SK-N-SH (cell line): ENCODE measurements around the gene LANCL3.

ENCODE experiments used
- EP300 ChIP-seq, 2 experiments: IDR thresholded peaks; 2 replicates each; pipeline versions ENCODE4 v1.4.0 to v1.6.1; 2012; ENCODE audit warnings: borderline replicate concordance in 1 of 2, low read depth in 1 of 2, low read length in 1 of 2
- GABPA ChIP-seq: IDR thresholded peaks from 2 replicates; pipeline ENCODE4 v1.4.0; 2012; ENCODE audit warnings: low read depth, mild to moderate bottlenecking
- NFIC ChIP-seq: IDR thresholded peaks from 2 replicates; pipeline ENCODE4 v1.4.0; 2012; ENCODE audit warnings: borderline replicate concordance
- POLR2AphosphoS5 ChIP-seq: IDR thresholded peaks from 2 replicates; pipeline ENCODE4 v1.6.1; 2012; ENCODE audit warnings: low read depth, low read length
- SMC3 ChIP-seq: IDR thresholded peaks from 2 replicates; pipeline ENCODE4 v1.6.1; 2012; ENCODE audit warnings: low read depth, low read length, improper control_type of control experiment
- TEAD4 ChIP-seq: IDR thresholded peaks from 2 replicates; pipeline ENCODE4 v1.4.0; 2012; ENCODE audit warnings: mild to moderate bottlenecking, borderline replicate concordance; ENCODE audit not compliant: insufficient read depth
- TF ChIP-seq, protein P1 (sequence below): fragments of 150-350 bp; IDR thresholded peaks from 2 replicates; pipeline ENCODE4 v1.6.1; 2017; ENCODE audit warnings: antibody characterized with exemption, low read length, low read depth, borderline replicate concordance
- TF ChIP-seq, protein P2 (sequence below): fragments of 200-600 bp; sonication (generic); IDR thresholded peaks from 2 replicates; pipeline ENCODE4 v1.6.1; 2017; ENCODE audit warnings: antibody characterized with exemption, mild to moderate bottlenecking, moderate library complexity
- TF ChIP-seq, protein P3 (sequence below): IDR thresholded peaks from 2 replicates; pipeline ENCODE4 v1.4.0; 2012; ENCODE audit warnings: low read depth, borderline replicate concordance
- TF ChIP-seq, protein P4 (sequence below): IDR thresholded peaks from 2 replicates; pipeline ENCODE4 v1.4.0; 2012; ENCODE audit warnings: low read depth

DNA sequence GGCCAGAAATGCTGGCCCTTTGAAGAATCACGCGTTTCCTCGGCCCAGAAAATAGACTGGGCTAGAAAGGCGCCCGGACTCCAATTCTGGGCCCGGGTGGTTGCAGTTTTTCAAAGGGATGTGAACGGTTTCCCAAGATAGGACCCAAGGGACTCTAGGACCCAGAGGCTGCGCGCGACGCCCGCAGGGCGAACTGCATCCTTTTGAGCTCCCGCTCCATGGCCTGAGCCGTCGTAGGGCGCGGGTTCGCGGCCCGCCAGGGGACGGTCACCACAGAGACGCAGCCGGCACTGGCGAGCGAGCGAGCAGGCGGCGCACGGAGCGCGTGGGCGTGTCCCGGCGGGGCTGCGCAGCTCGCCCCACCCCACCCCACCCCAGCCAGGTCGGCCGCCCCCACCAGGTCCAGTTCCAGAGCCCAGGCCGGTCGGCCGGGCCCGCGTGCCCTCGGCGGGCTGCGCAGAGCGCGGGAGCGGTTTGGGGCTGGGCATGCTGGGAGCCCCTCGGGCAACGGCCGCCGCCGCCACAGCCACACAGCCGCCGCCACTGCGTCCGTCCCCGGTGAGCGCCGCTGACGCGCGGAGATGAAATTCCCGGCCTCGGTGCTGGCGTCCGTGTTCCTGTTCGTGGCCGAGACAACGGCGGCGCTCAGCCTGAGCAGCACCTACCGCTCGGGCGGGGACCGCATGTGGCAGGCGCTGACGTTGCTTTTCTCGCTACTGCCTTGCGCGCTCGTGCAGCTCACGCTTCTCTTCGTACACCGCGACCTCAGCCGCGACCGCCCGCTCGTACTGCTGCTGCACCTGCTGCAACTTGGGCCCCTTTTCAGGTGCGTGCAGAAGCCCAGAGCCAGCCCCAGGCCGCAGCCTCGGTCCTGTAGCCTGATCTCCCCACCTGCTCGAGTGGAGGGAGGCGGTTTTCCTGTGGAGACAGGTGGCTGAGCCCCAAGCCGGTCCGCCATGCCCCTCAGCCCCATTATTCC is 114.2 kb downstream of the LANCL3 start, which contains the start of gene XK:
- TF ChIP-seq, protein P1, sequence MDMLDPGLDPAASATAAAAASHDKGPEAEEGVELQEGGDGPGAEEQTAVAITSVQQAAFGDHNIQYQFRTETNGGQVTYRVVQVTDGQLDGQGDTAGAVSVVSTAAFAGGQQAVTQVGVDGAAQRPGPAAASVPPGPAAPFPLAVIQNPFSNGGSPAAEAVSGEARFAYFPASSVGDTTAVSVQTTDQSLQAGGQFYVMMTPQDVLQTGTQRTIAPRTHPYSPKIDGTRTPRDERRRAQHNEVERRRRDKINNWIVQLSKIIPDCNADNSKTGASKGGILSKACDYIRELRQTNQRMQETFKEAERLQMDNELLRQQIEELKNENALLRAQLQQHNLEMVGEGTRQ = no peak
- TF ChIP-seq, protein P2, sequence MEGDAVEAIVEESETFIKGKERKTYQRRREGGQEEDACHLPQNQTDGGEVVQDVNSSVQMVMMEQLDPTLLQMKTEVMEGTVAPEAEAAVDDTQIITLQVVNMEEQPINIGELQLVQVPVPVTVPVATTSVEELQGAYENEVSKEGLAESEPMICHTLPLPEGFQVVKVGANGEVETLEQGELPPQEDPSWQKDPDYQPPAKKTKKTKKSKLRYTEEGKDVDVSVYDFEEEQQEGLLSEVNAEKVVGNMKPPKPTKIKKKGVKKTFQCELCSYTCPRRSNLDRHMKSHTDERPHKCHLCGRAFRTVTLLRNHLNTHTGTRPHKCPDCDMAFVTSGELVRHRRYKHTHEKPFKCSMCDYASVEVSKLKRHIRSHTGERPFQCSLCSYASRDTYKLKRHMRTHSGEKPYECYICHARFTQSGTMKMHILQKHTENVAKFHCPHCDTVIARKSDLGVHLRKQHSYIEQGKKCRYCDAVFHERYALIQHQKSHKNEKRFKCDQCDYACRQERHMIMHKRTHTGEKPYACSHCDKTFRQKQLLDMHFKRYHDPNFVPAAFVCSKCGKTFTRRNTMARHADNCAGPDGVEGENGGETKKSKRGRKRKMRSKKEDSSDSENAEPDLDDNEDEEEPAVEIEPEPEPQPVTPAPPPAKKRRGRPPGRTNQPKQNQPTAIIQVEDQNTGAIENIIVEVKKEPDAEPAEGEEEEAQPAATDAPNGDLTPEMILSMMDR = no peak
- no peak for TF ChIP-seq GABPA
- TF ChIP-seq SMC3 = no peak
- TF ChIP-seq, protein P3, sequence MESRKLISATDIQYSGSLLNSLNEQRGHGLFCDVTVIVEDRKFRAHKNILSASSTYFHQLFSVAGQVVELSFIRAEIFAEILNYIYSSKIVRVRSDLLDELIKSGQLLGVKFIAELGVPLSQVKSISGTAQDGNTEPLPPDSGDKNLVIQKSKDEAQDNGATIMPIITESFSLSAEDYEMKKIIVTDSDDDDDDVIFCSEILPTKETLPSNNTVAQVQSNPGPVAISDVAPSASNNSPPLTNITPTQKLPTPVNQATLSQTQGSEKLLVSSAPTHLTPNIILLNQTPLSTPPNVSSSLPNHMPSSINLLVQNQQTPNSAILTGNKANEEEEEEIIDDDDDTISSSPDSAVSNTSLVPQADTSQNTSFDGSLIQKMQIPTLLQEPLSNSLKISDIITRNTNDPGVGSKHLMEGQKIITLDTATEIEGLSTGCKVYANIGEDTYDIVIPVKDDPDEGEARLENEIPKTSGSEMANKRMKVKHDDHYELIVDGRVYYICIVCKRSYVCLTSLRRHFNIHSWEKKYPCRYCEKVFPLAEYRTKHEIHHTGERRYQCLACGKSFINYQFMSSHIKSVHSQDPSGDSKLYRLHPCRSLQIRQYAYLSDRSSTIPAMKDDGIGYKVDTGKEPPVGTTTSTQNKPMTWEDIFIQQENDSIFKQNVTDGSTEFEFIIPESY = no peak
- no peak for TF ChIP-seq NFIC
- TF ChIP-seq POLR2AphosphoS5 = no peak
- no peak for TF ChIP-seq EP300 (IDR thresholded peaks at IDR 0.05; ENCODE audit: borderline replicate concordance in 1 of 2, low read depth in 1 of 2, low read length in 1 of 2)
- TF ChIP-seq, protein P4, sequence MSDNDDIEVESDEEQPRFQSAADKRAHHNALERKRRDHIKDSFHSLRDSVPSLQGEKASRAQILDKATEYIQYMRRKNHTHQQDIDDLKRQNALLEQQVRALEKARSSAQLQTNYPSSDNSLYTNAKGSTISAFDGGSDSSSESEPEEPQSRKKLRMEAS = no peak
- no peak for TF ChIP-seq TEAD4
